Mammary epithelial cell (primary cell): ENCODE data around the gene IL17D.

ENCODE experiments used
- EZH2 ChIP-seq: IDR thresholded peaks from 2 replicates; pipeline ENCODE4 v1.6.1; 2012; ENCODE audit warnings: low read length, inconsistent platforms, borderline replicate concordance
- TF ChIP-seq, protein P1 (sequence below), 2 donors: IDR thresholded peaks in 1 of 2; conservative IDR thresholded peaks in 1 of 2; 2 replicates each; pipeline ENCODE4 v1.5.1; 2011 to 2012; ENCODE audit warnings: inconsistent platforms in 2 of 2, low read length in 2 of 2, mild to moderate bottlenecking in 2 of 2, control low read depth in 1 of 2, low read depth in 1 of 2; ENCODE audit not compliant: insufficient read depth in 1 of 2; ENCODE audit errors: extremely low read depth in 1 of 2

DNA sequence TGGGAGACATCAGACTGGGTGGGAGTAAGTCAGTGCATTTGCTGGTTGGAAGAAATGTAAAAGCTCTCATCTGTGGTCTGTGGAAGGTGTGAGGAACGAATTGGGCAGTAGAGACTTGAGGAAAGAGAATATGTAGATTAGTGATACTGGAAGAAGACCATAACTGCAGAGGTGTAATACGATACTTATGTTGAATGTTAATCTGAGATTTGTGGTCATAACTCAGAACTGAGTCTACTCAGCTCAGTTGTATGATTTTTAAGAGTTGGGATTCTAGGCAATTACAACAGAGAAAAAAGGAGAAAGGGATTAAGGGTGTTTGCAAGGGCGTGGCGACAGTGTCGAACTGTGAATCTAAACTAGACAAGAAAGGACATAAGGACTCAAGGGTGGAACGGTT is 3.2 kb upstream of the IL17D start:
- TF ChIP-seq, protein P1, sequence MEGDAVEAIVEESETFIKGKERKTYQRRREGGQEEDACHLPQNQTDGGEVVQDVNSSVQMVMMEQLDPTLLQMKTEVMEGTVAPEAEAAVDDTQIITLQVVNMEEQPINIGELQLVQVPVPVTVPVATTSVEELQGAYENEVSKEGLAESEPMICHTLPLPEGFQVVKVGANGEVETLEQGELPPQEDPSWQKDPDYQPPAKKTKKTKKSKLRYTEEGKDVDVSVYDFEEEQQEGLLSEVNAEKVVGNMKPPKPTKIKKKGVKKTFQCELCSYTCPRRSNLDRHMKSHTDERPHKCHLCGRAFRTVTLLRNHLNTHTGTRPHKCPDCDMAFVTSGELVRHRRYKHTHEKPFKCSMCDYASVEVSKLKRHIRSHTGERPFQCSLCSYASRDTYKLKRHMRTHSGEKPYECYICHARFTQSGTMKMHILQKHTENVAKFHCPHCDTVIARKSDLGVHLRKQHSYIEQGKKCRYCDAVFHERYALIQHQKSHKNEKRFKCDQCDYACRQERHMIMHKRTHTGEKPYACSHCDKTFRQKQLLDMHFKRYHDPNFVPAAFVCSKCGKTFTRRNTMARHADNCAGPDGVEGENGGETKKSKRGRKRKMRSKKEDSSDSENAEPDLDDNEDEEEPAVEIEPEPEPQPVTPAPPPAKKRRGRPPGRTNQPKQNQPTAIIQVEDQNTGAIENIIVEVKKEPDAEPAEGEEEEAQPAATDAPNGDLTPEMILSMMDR (conservative IDR thresholded peaks at IDR 0.05 in 1 of 2, IDR thresholded peaks at IDR 0.05 in 1 of 2; ENCODE audit: extremely low read depth in 1 of 2, insufficient read depth in 1 of 2, low read depth in 1 of 2, low read length in 2 of 2), result no peak
- no peak for TF ChIP-seq EZH2
